A172 (cell line): Measurements from ENCODE around the gene PTPRG. TPM values are rescaled to one million over a fixed set of nuclear protein-coding genes. Genes with fewer than 3 reads are reported as not detected.
"Not testable (repeated sequence)": the region's sequence is repeated elsewhere in the genome, so short reads cannot be mapped to it uniquely, and the experiment has no call there.

Source experiments
- DNase-seq: peaks from one replicate; pipeline ENCODE4 v3.0.0-alpha.2; 2015; ENCODE audit warnings: low spot score
- total RNA-seq: library from RNA; depleted of rRNA; stranded (reverse); fragments of >200 nt; shearing (Covaris generic); gene quantifications from 2 replicates; pipeline ENCODE4 v1.2.3, GENCODE V29; 2014; rRNA removed

PTPRG gene
- total RNA-seq: 5.6 and 7.3 TPM in 2 replicates

DNA sequence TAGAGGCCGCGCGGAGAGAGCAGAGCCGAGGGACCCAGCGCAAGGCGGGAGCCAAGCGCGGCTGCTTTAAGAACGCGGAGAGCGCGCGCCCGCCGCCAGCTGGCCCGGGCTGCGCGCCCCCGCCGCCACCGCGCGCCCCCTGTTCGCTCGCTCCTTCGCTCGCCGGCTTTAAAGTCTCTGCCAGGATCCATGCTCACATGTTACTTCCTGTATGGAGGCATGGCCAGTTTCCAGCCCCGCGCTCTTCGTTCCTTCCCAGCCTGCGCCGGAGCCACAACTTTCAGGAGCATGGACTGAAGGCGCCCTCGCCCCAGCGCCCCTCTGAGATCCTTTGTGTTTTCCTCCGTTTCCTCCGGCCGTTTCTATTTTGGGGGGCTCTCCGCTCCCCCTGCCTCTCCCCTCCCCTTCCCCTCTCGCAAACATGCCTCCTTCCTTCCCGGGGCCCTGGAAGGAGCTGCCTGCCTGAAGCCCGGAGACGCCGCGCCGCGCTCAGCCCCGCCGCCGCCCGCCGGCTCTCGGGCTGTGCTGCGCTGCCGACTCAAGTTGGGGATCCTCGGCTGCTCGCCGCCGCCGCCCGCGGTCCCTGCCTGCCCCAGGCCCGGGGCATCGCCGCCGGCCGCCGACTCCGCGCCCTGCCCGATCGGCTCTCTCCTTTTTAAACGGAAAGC lies at the start of gene PTPRG:
Gene PTPRG (plus strand): TSS at position 198 of the 668 bp plus-strand sequence. CDS start 717 bp downstream, outside the sequence.
- DNase-seq: peak; percentile 81

DNA sequence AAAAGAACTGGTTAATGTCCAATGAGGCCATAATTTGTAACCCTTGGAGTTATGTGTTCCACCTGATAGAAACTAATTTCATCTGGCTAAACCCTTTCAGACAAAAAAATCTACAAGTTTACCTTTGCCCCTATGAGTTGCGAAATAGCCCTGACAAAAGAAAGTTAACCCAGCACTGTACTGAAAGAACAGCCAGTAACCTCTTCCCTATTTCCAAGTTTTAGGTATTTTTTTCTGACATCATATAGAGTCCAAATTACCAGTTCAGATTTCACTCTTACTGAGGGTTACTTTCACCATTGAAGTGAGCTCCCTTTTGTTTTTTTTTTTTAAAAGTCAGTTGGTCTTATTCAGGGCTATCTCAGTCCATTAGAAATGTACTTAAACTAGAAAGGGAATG lies 42.8 kb upstream of the PTPRG start:
- no peak for DNase-seq

DNA sequence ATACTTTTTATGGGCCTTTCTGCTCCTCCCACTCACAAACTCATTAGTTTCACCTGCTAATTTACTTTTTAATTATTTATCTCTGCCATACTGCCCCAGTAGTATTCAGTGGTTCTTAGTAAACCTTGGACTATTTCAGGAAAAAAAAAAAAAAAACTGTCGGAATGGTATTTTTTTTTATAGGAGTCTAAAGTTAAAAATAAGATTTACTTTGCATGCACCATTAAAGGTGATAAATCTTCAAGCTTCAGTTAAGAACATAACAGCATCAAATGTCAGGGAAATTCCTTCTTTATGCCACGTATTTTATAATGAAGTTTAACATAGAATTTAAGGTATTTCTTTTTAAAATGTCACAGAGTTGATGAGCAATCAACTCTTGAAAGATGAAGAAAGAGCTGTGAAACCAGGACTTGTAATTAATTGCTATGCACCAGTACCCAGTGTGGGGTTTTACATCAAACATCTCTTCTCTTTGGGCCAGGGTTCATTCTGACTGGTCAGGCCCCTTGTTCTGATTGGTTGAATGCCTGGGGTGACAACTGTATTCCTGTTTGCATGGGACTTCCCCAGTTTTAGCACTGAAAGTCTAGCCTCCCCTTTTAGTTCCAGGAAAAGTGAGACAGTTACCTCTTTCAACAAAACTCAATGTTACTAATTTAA lies 40.3 kb upstream of the PTPRG start:
- no peak for DNase-seq

DNA sequence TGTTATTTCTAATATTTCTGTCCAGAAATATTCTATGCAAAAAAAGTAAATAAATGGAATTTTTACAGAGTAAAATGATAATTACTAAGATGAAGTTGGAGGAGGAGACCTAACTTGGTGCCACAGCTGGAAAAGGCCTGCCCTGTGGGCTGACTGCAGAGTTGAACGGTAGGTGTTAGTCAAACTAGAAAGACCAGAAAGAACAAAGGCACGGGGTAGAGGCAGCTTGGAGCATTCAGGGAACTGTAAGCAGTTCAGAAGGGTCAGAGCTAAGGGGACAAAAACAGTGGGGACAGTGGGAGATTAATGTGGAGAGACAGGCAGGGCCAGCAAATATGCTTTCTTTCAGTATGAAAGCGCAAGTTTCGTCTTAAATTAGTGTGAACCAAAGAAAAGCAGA lies 39.3 kb upstream of the PTPRG start:
- DNase-seq: no peak

DNA sequence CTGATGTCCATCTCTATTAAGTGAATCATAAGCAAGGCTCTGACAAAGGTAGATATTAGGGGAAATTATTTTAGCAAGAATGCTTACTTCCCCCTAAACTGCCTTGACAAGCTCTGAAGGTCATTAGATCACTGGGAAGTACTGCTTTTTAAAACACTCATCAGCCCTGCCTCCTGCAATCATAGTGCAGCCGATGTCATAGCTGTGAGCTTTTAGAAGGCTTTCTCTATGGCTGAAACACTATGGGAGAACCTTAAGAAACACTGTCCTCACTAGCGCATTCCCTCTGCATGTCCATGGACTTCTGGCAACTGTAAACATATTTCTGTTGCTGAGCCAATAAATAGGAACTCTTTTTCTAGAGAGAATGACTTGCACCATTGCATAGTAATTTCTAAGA lies 38.7 kb upstream of the PTPRG start:
- no peak for DNase-seq

DNA sequence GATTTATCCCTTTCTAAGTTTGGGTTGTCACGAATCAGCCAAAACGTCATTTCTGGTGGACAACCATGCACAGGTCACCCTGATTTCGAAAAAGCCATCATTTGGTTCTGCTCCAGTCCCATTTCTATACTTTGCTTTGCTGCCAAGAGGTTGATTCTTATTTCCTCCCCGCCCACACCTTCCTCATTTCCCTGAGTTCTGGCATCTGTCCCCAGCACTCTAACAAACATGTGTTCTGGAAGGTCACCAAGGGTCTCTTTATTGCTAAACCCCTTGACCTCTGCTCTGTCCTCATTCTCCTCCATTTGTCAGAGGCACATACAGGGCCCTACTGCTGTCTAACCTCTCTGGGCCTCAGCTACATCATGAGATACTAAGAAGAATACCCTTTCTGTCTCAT lies 36.4 kb upstream of the PTPRG start:
- DNase-seq: no peak

DNA sequence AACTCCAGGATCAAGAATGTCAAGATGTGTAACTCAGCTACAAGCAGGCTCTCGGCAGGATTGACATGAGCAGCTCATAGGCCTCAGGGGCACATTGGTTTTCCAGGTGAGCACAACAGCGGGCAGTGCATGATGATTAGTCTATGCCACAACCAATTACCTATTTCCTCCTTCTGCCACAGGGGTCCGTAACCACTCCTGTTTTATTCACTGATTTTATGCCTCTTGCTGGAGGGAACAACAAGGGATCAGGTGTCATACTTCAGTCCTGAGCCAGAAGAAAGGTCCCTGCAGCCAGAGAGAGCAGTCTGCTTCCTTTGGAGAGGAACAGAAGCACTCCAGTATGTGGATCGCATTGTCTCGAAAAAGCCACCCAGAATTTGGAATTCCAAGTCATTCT lies 35.1 kb upstream of the PTPRG start:
- DNase-seq: no peak

DNA sequence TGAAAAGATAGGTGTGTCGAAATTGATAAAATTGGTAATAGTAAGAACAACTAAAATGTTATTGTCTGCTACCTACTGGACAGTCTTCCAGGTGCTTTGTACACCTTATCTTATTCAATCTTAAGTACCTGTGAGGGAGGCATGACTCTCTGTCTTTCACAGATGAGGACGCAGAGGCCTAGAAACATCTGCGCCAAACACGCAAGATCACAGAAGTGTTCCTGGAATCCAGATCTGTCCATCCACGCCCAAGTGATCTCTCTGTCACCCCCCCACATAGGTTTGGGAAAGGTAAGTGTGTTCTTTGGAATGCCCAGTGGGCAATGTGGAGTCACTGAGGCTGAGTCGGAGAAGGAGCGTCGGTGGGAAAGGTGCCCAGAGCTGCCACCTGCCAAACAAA lies 34.4 kb upstream of the PTPRG start:
- no peak for DNase-seq

DNA sequence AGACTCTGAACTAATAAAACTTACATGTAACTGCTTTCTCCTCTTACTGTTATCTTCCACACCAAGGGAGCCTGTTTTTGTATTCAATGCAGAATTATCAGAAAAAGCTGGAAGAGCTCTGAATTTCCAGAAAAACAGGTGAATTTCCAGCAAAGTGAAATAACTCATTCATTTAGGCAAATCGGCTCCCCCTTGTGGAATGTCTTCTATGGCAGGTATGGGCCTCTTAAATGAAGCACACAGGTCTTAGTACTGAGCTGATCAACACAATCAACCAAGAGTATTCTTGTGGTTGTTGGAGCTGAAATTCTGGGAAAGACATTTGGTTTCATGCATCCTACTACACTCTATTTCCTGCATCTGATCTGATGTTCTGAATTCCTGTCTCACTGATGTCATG lies 31.0 kb upstream of the PTPRG start:
- peak; percentile 13 for DNase-seq

DNA sequence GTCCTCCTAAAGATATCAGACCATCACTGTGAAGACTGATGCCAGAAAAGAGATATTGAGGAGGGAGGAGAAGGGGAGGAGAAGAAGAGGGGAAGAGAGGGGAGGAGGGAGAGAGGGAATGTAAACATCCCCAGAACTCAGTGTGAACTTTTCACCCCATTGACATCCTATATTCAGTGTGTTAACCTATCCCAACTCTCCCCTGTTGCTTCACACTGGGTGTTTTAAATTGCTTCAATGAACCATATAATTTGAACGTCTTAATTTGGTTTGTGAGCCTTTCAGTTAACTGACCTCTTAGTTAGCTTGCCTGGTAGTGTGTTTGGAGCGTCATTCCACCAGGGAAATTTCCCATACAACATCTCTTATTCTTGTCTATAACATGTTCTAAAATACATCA lies 29.8 kb upstream of the PTPRG start:
- DNase-seq: no peak

DNA sequence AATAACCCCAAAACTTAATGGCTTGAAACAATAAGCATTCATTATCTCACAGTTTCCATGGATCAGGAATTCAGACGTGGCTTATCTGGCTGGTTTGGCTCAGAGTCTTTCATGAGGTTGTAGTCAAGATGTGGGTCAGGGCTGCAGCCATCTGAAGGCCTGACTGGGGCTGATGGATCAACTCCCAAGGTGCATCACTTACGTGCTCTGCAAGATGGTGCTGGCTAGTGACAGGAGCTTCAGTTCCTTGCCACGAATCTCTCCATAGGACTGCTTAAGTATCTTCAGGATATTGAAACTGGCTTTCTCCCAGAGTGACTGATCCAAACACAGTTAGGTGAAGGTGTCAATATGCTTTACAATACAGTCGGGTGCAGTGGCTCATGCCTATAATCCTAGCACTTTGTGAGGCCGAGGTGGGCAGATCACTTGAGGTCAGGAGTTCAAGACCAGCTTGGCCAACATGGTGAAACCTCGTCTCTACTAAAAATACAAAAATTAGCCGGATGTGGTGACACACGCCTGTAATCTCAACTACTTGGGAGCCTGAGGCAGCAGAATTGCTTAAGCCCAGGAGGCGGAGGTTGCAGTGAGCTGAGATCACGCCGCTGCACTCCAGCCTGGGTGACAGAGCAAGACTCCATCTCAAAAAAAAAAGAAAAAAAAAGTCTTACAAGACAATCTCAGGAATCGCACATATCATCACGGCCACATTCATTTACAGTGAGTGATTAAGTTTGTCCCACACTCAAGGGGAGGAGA lies 28.5 kb upstream of the PTPRG start:
- no peak for DNase-seq

DNA sequence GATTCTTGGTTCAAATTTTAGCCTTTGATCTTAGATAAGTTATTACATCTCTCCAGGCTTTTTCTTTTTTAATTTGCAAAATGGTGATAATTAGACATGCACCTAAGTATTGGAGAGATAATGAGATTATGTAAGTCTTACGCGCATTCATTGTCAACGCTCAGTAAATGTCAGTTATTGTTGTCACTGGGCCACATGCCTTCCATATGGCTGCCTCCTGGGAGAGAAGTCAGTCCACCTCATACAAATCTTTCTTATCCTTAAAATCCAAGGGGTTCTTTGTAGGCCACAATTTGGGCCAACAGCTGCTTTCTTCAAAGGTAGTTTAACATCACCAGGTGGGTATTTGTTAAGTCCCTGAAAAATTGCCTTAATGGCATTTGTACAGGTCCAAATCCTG lies 25.5 kb upstream of the PTPRG start:
- no peak for DNase-seq

DNA sequence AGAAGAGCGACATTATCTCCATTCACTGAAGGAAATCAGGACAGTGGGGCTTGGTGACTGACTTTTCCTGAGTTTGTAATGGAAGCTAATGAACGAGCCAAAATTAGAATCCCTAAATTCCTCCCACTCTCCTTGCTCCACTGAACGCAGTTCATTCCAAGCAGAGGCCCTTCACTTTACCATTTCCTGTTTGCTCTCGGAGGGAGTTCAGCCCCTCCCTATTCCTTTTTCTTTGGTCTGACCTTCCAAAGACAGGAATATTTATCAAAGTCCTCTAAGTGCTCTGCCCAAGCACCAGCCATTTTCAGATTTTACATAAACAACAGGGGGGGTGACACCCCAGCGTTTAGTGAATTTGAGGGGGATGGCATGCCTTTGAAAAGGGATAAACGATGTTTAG lies 24.0 kb upstream of the PTPRG start:
- DNase-seq: peak; percentile 8

DNA sequence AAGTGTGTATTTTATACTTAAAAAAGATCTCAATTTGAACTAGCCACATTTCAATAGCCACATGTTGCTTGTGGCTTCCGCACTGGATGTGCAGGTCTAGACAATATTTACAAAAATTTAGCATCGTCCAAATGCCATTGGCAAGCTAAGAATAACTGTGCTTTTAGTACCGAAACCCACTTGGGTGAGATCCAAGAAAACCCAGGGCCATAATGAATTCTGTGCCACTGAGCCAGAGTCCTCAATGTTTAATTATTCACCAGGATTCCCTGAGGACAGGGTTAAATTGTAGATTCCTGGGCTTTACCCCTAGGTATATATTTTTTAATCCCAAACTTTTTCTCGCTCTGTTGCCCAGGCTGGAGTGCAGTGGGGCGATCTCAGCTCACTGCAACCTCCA lies 22.9 kb upstream of the PTPRG start:
- DNase-seq: no peak

DNA sequence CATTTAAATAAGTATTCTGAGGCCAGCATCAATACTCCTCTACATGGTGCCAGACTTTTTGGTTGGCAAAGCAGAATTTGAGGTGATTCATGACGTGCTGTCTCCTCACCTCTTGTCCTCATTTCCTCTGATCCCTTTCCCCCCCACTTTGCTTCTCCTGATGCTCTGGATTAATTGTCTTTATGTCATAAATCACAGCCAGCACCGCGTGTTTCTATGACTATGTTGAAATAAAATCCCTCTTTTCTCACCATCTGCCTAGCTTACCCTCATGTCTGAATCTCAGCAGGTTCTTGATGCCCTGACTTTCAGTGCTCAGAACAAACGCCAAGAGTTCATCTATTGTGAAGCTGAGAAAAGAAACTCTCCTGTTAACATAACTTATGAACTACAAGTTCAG lies 19.7 kb upstream of the PTPRG start:
- DNase-seq: peak; percentile 4

DNA sequence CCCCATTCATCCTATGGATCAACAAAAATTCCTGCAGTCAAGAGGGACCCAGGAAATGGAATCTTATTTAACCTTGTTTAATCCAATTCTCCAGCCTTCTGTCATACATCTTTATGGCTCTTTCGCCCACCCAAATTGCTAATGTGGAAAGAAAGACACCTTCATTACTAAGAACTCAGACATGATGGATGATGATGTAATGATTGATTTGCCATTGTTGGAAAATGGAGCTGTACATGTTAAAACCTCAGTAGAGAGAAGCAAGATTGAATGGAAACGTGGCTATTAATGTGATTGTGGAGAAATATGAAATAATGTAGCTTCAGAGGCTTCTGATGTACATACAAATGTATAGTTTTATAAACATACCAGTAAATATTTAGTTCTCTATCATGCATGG lies 15.7 kb upstream of the PTPRG start:
- DNase-seq: no peak

DNA sequence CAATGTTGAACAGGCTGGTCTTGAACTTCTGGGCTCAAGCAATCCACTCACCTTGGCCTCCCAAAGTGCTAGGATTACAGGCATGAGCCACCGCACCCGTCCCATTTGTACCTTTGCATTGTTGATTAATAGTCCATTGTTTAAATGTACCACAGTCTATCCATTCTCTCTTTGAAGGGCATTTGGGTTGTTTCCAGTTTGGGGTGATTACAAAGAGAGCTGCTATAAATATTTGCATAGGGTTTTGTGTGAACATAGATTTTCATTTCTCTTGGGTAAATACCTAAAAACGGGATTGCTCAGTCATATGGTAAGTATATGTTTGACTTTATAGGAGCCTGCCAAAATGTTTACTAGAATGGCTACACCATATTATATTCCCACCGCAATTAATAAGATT lies 13.7 kb upstream of the PTPRG start:
- no peak for DNase-seq

DNA sequence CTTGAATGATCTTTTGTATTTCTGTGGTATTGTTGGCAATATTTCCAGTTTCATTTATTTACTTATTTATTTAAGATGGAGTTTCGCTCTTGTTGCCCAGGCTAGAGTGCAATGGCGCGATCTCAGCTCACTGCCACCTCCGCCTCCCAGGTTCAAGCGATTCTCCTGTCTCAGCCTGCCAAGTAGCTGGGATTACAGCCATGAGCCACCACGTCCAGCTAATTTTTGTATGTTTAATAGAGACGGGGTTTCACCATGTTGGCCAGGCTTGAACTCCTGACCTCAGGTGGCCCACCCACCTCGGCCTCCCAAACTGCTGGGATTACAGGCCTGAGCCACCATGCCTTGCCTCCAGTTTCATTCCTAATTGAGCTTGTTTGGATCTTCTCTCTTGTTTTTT lies 8.7 kb upstream of the PTPRG start:
- DNase-seq: not testable (repeated sequence)

DNA sequence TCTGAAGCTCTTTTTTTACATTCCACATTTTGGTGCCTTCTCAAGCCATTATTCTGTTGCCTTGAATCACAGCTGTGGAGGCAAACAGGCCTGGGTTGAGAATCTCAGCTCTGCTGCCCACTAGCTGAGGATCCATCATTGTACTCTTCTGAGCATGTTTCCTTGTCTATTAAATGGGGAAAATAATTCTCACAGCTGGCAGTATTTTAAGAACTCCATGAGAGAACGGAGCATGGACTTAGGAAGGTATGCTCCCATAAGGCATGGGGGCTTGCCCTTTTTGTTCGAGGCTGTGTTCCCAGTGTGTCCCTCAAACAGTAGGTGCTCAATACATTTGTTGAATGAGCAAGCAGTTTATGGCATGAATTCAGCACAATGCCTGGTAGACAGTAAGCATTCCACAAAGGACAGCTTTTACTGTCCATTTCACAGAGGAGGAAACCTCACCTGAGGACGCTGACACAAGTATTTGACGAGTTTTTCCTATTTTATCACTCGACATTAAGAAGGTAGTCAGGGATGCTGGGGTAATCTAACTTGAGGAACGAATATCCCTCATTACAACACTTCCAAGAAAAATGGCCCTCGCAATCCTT lies 2.1 kb upstream of the PTPRG start:
- no peak for DNase-seq

DNA sequence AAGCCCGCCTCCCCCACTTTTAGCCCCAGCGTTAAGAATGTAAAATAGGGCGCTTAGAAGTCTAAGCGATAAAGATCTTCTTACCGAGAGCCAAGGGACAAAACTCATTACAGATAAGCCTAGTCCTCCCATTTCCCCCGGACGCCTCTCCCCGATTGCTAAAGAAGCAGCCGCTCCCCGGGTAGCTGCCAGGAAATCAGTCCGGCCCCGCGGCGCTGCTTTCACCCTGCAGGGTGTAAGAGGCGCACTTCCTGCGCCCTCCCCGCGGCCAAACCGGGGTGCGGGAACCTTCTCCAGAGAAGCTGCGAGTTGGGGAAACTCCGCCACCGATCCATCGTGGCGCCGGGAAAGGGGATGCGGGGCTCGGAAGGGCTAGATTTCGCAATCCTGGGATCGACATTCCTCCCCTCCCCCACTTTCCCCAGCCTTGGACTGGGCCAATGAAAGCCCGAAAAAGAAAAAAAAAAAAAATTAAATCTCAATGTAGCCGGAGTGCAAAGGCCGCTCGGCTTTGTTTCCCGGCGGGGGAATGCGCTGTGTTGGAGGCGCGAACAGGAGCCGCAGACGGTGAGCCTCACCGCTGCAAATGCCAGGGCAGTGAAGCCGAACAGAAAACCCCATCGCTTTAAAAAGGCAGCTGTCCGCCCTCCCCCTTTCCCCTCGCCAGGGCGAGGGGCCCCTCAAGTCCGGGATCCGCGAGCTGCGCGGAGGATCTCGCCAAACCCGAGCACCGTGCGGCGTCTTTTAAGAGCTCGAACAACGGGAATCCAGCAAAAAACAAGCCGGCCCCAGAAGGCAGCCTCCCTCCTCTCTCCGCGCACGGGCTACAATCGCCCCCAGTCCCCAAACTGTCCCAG lies 626 bp upstream of the PTPRG start:
- peak; percentile 57 for DNase-seq

DNA sequence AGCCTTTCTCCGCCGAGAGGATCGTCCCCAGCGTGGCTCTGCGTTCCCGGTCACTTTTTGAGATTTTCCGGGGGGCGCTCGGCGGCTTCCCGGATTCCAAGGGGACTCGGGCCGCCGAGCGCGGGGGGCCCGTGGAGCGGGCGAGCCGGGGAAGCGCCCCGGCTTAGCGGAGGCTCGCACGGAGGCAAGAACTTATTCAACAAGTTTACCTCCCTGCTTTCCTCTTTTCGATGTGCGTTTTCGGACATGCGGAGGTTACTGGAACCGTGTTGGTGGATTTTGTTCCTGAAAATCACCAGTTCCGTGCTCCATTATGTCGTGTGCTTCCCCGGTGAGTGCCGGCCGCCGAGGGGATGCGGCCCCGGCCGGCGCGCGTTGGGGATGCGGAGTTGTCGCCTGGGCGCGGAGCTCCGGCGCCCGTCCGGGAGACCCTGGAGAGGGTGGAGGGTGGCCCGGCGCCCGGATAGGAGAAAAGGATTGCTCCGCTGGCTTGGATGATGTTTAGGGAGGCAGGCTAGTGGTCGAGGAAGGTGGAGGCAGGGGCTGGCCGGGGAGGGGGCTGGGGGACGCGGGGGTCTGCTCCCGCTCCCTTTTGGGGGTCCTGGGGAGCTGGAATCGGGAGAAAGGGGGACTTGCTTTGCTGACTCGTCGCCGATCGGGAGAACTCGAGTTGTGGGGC lies 810 bp downstream of the PTPRG start:
- no peak for DNase-seq
